Activated CD8-positive, alpha-beta memory T cell treated with anti-CD3 and anti-CD28 coated beads, Interleukin-2, amount 50 U/mL, for 1 hour (primary cell): ENCODE results near the gene OR51B2.

Experiments
- DNase-seq: peaks from one replicate; pipeline ENCODE4 v3.0.0-alpha.2; 2020; ENCODE audit errors: extremely low read depth

OR51B2 gene

GRCh38 chr11:5282628-5283027 is 41.5 kb downstream of the OR51B2 start:
- DNase-seq, result no peak

- DNase-seq, result no peak
Measured at GRCh38 chr11:5281596-5281995, 42.5 kb downstream of the OR51B2 start.

- no peak for DNase-seq
Measured at GRCh38 chr11:5280582-5281102, 43.5 kb downstream of the OR51B2 start.

- no peak for DNase-seq
Measured at GRCh38 chr11:5279471-5280090, 44.5 kb downstream of the OR51B2 start.

- no peak for DNase-seq
Measured at GRCh38 chr11:5277807-5278382, 46.2 kb downstream of the OR51B2 start.

GRCh38 chr11:5276697-5277096 is 47.4 kb downstream of the OR51B2 start:
- DNase-seq, result no peak

- DNase-seq, result no peak
Measured at GRCh38 chr11:5275369-5276110, 48.6 kb downstream of the OR51B2 start.

GRCh38 chr11:5274395-5274794 is 49.7 kb downstream of the OR51B2 start:
- no peak for DNase-seq
